ENCODE data around the gene TDO2.
"Not testable (repeated sequence)": the region's sequence is repeated elsewhere in the genome, so short reads cannot be mapped to it uniquely, and the experiment has no call there.

TDO2 gene

GRCh38 chr4:155907556-155907955, 4.1 kb downstream of the TDO2 start:
- no peak for DNase-seq (ENCODE audit: low read depth)

GRCh38 chr4:155908187-155909139, 5.0 kb downstream of the TDO2 start:
- DNase-seq (ENCODE audit: low read depth) = no peak

GRCh38 chr4:155909615-155910226, 6.2 kb downstream of the TDO2 start:
- DNase-seq (ENCODE audit: low read depth) = no peak

GRCh38 chr4:155911905-155912304, 8.4 kb downstream of the TDO2 start:
- DNase-seq (ENCODE audit: low read depth) = no peak

- no peak for DNase-seq (ENCODE audit: low read depth)
Measured at GRCh38 chr4:155914782-155915181, 11.3 kb downstream of the TDO2 start.

GRCh38 chr4:155921597-155921996, 18.1 kb downstream of the TDO2 start:
- DNase-seq (ENCODE audit: low read depth) = no peak

- DNase-seq (ENCODE audit: low read depth) = no peak
Measured at GRCh38 chr4:155924637-155925036, 21.1 kb downstream of the TDO2 start.

- DNase-seq (ENCODE audit: low read depth) = no peak
Measured at GRCh38 chr4:155929833-155930232, 26.3 kb downstream of the TDO2 start.

- no peak for DNase-seq (ENCODE audit: low read depth)
Measured at GRCh38 chr4:155930330-155930729, 26.8 kb downstream of the TDO2 start.

- DNase-seq (ENCODE audit: low read depth) = no peak
Measured at GRCh38 chr4:155931634-155932033, 28.1 kb downstream of the TDO2 start.

- not testable (repeated sequence) for DNase-seq (ENCODE audit: low read depth)
Measured at GRCh38 chr4:155934634-155935033, 31.1 kb downstream of the TDO2 start.

- DNase-seq (ENCODE audit: low read depth) = no peak
Measured at GRCh38 chr4:155935389-155935986, 32.0 kb downstream of the TDO2 start.

GRCh38 chr4:155941085-155941790, 37.7 kb downstream of the TDO2 start:
- no peak for DNase-seq (ENCODE audit: low read depth)

- no peak for DNase-seq (ENCODE audit: low read depth)
Measured at GRCh38 chr4:155941820-155942219, 38.3 kb downstream of the TDO2 start.

GRCh38 chr4:155943605-155944291, 40.3 kb downstream of the TDO2 start:
- no peak for DNase-seq (ENCODE audit: low read depth)

GRCh38 chr4:155944516-155944915, 41.0 kb downstream of the TDO2 start:
- DNase-seq (ENCODE audit: low read depth) = no peak

- DNase-seq (ENCODE audit: low read depth) = no peak
Measured at GRCh38 chr4:155946486-155946885, 43.0 kb downstream of the TDO2 start.

GRCh38 chr4:155948541-155948940, 45.0 kb downstream of the TDO2 start:
- no peak for DNase-seq (ENCODE audit: low read depth)

GRCh38 chr4:155950461-155950860, 47.0 kb downstream of the TDO2 start:
- DNase-seq (ENCODE audit: low read depth) = no peak

GRCh38 chr4:155952501-155952901, 49.0 kb downstream of the TDO2 start:
- DNase-seq (ENCODE audit: low read depth) = no peak
